ENCODE measurements around the gene CD4.

GRCh38 chr12:6823182-6824084, 34.1 kb downstream of the CD4 start:
- TF ChIP-seq, protein P1, sequence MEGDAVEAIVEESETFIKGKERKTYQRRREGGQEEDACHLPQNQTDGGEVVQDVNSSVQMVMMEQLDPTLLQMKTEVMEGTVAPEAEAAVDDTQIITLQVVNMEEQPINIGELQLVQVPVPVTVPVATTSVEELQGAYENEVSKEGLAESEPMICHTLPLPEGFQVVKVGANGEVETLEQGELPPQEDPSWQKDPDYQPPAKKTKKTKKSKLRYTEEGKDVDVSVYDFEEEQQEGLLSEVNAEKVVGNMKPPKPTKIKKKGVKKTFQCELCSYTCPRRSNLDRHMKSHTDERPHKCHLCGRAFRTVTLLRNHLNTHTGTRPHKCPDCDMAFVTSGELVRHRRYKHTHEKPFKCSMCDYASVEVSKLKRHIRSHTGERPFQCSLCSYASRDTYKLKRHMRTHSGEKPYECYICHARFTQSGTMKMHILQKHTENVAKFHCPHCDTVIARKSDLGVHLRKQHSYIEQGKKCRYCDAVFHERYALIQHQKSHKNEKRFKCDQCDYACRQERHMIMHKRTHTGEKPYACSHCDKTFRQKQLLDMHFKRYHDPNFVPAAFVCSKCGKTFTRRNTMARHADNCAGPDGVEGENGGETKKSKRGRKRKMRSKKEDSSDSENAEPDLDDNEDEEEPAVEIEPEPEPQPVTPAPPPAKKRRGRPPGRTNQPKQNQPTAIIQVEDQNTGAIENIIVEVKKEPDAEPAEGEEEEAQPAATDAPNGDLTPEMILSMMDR (conservative IDR thresholded peaks at IDR 0.05; ENCODE audit: low read length), result no peak
- no peak for TF ChIP-seq EZH2phosphoT487 (IDR thresholded peaks at IDR 0.05; ENCODE audit: borderline replicate concordance, low read depth, low read length)

Measured in OCI-LY7 (cell line).